NCI-H774 (cell line): ENCODE measurements around the gene PEX26.
"Not testable (repeated sequence)": the region's sequence is repeated elsewhere in the genome, so short reads cannot be mapped to it uniquely, and the experiment has no call there.

ENCODE experiments used
- DNase-seq: peaks from one replicate; lab custom pipeline; 2025; lab: John Stamatoyannopoulos, UW

PEX26 gene

DNA sequence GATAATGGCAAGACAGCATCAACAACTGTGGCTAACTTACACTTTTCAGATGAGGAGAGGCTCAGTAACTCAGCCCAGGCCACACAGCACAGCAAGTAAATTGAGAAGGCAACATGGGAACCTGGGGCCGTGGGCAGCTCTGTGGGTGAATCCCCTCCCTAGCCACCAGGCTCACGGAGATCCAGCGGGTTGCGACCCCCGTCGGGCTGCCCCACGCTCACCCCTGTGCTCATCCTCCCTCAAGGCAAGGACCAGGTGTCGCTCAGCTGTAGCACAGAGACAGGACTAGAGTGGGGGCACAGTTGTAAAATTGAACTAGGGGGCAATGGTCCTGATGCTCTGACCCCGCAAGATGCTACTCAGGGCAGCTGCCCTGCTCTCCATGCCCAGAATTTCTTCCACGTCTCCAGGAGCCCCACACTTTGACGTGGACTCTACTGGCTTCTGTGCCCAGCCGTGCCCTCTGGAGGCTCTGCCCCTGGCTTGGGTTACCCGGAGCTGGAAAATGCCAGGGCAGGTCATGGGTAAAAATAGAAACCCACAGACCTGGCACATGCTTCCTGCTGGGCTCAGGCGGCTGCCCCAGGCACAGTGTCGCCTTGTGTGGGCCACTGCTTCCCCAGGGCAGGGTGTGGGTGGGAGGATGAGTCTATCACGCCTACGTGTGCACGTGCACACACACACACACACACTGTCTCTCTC is 41.8 kb downstream of the PEX26 start:
- DNase-seq = no peak

DNA sequence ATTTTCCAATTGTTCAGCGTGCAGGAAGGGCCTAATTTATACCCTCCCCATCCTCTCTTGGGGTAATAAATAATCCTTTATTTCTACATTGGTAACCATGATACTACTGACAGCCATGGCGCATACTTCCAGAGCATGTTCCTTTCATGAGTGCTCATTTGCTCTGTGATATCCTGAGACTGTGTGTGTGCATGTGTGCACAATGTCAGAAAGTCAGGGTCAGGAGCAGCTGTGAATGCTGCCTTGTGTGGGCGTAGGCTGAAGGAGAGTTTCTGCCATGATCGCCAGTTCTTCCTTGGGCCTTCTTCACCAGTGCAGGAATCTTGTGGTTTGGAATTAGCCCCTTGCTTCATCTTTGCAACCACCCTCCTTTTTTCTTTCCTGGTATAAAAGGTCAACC is 43.1 kb downstream of the PEX26 start:
- no peak for DNase-seq

DNA sequence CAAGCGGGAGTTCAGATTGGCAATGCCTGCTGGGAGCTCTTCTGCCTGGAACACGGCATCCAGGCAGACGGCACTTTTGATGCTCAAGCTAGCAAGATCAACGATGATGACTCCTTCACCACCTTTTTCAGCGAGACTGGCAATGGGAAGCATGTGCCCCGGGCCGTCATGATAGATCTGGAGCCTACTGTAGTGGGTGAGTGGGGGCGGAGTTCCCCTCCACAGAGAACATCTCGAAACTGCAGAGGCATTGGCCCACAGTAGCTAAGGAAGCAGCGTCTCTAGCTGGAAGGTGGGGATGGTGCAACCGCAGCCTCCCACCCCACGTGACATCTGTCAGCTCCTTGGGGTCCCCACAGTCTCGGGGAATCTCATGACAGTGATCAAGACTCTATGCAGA is 43.7 kb downstream of the PEX26 start:
- no peak for DNase-seq

DNA sequence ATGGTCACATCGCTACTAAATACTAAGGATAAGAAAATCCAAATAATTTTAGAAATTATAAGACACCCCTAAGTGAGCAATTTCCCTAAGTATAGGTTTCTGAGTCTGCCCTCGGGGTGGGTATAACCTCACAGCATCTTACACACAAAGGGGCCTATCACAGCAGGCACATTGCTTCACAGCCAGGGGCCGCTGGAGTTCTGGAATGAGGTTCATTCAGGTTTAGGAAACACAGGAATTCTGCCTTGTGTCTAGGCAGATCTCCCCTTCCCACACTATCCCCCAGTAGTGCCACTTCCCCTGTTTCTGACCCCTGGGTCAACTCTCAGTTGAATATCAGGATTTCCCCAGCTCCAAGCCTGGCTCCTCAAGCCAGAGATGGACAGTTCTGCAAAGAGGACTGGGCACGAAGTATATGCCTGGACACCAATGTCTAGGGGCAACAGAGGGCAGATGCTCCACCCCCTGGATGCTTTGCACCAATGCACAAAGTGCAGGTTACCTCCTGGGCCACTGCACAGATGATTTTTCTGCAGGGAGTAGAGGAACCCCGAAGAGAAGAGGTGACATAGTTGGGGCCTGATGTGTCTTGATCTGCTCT is 44.3 kb downstream of the PEX26 start:
- no peak for DNase-seq

DNA sequence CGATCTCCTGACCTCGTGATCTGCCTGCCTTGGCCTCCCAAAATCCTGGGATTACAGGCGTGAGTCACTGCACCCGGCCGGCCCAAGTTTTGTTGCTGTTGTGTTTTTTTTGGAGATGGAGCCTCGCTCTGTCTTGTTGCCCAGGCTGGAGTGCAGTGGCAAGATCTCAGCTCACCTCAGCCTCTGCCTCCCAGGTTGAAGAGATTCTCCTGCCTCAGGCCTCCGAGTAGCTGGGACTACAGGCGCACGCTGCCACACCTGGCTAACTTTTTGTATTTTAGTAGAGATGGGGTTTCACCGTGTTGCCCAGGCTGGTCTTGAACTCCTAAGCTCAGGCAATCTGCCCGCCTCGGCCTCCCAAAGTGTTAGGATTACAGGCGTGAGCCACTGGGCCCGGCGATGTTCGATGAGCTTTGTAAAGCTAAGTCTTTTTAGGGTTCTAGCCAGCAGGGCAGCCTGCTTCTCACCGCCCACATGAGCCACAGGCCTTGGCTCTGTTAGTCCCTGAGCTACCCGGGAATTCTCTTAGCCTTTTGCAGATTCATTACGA is 45.8 kb downstream of the PEX26 start:
- not testable (repeated sequence) for DNase-seq

DNA sequence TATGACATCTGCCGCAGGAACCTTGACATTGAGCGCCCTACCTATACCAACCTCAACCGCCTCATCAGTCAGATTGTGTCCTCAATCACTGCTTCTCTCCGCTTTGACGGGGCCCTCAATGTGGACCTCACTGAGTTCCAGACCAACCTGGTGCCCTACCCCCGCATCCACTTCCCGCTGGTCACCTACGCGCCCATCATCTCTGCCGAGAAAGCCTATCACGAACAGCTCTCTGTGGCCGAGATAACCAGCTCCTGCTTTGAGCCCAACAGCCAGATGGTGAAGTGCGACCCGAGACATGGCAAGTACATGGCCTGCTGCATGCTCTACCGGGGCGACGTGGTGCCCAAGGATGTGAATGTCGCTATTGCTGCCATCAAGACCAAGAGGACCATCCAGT is 48.8 kb downstream of the PEX26 start:
- no peak for DNase-seq

DNA sequence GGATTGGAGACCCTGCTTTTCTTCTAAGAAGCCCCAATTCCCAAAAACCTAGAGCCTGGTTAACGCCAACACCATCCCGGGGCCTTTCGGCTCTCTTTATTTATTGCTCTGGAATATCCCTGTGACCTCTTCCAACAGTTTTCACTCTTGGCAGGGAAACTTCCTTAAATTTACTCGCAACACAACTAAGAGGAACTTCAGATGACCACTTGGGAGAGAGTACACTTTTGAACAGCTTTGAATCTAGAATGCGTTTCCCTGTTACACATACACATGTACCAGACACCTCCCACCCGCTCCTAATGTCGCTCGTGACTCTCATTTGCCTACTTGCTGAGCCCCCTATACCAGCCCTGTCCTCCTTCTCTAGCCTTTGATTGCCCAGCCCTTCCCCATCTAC is 52.2 kb downstream of the PEX26 start:
- no peak for DNase-seq

DNA sequence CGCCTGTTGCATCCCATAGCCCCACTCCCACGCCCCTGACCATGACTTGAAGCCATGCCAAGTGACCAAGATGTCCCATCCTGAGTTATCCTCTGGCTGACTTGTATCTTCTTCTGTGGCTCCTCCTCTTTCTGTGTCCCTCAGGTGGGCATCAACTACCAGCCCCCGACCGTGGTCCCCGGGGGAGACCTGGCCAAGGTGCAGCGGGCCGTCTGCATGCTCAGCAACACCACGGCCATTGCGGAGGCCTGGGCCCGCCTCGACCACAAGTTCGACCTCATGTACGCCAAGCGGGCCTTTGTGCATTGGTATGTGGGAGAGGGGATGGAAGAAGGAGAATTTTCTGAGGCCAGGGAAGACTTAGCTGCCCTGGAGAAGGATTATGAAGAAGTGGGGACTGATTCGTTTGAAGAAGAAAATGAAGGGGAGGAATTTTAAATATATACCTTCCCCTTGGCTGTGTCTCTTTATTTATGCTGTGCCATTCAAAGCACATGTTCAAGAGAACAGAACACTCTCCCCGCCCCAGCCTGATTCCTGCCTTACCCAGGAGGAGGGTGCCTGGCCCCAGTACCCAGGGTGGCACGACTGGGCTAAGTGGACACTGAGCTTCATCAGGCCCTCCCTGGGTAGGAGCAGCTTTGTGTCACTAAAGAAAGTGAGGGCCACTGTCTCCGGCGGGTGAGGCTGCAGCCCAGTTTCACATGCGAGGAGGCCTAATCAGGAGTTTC is 53.1 kb downstream of the PEX26 start:
- DNase-seq = no peak

DNA sequence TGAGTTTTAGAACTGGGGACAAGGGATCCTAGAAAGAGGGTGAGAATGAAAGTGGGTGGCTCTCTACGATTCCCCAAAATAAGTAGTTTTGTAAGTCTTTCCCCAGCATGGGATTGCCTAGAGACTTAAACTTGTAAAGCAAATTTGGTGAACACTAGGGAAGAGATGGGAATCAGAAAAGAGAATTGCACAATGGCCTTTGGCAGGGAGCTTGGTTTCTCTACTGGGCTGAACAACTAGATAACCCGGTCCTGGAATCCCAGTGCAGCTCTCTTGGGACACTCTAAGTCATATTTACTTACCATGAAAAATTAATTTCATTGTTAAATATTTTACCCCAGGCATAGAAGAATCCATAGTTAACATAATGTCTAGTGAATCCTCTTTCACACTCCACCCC is 55.7 kb downstream of the PEX26 start:
- DNase-seq = no peak

DNA sequence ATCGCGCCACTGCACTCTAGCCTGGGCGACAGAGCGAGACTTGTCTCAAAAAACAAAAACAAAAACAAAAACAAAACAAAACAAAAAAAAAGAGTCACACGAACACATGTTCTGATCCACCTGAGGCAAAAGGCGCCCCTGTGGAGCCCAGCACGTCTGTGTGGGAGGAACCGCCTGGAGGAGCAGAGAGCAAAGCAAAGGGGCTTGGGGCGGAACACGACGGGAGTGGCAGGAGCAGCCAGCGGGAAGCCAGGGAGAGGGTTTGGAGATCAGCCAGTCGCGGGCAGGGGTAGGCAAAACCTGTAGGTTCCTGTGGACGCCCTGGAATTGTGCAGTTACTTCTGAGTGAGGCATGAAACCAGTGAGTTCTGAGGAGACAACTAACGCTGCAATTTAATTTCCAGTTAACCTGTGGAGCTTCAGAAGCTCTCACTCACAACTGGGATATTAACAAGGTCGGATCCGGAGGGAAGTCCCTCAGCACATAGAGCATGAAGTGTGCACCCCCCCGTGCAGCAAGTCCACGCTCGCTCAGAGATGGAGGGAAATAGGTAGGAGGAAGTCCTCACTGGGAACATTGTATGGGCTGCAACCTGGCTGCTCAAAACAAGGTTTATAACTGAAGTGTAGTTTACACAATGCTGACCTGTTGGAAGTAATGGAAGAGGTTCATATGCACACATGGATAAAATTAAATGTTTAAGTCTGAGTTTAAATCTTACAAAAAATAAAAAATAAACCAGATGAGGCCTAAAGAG is 59.0 kb downstream of the PEX26 start:
- no peak for DNase-seq

DNA sequence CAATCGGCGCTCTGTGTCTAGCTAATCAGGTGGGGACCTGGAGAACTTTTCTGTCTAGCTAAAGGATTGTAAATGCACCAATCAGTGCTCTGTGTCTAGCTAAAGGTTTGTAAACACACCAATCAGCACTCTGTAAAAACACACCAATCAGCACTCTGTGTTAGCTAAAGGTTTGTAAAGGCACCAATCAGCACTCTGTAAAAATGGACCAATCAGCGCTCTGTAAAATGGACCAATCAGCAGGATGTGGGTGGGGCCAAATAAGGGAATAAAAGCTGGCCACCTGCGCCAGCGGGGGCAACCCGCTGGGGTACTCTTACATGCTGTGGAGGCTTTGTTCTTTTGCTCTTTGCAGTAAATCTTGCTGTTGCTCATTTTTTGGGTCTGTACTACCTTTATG is 63.2 kb downstream of the PEX26 start:
- DNase-seq = not testable (repeated sequence)

DNA sequence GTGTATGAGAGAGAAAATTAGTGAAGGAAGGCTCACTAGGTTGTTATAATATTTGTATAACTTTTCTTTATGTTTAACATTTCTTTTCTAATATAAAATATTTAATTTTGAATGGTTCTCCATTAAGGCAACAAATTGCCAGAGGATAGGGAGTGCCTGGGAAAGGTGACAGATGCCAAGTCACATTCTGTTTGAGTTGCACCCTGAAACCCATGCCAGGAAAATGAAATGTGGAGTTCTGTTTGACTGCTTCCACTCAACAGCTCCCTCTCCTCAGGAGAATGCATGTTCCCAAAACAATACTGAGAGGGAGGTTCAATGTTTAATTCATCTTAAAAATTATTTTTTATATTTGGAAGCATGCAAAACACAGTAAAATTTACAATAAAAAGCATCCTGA is 66.3 kb downstream of the PEX26 start:
- DNase-seq = no peak

DNA sequence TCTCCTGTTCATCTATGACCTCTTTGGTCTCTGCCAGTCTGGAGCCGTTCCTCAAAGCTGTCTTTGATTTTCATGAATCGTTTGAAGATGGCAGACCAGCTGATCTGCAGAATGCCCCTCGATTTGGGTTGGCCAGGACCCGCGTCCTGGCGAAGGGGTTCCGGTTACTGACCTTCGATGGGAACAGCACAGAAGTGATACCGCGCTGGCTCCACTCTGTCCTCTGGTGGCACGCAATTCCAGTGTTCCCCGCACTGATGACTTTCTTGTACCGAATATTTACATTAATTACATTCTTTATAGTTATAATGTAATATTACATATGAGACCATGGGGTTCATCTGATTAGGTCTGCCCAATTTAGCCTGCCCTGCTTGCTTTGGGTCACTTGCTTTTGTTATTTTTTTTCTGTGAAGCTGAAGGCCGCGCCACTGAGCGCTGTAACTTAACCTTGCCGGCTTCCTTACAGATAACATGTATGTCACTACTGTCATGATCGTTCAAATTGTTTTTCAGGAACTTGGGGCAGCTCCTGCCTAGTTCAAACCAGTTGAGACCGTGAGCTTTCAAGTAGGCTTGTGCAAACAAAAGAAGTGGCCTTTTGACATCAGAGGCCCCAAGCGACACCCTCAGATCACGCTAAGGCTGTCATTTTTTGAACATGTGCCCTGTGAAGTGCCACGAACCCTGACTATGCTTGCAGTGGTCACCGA is 68.0 kb downstream of the PEX26 start:
- DNase-seq = no peak

DNA sequence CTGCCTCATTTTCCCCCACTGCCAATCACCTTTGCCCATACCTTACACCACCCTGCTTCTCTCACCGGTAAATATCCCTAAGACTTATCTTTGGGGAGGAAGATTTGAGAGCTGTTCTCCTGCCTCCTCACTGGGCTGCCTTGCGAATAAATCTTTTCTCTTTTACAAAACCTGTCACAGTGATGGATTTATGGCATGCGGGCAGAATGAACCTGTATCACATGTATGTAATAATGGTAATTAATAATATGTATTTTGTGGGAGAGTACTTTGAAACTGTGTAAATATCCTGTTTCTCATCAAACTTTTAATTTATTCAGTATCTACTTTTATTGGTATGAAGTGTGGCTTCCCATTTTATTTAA is 68.6 kb downstream of the PEX26 start:
- no peak for DNase-seq

DNA sequence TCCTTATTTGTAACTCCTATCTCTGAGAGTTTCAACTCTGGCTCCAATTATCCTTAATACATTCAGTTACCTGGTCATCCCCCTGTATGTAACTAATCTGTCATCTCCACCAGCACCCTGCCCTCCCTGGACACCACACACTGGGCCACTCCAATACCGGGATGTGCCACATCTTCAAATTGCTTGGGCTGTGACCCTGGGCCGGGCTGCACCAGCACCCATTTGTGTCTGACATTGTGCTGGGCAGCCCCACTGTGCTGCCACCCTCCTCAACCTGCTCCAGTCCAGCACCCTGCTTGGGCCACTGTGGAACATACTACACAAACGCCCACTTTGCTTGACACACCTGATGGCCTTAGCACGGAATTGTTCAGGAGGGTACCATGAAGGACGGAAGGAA is 70.0 kb downstream of the PEX26 start:
- no peak for DNase-seq

DNA sequence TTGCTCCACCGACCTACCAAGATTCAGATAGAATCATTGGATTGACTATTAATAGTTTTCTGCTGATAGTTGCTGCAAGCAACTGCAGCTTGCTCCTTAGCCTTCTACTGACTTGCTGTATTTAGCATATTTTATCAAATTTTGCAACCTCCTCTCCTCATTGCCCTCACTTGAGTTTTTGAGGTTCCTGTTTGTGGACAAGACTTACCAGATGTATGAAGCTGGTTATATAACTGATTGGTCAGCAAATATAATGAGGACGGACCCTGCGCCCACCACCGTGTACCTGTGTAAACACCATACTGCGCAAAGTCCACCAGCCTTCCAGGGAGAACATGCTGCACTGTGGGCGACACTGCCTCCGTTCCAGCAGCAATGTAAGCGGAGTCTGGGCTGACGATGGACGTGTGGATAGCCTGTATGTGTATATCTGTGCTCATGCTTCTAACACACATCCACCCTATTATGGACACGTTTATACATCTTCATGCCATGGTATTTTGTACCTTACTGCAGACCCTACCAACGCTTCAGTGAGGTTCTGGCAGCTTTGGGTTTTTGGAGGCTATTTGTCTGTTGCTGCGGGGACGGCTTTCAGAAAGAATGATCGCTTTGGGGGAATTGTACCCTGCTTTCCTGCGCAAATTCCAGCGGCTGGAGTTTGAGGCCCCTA is 70.6 kb downstream of the PEX26 start:
- DNase-seq = no peak

DNA sequence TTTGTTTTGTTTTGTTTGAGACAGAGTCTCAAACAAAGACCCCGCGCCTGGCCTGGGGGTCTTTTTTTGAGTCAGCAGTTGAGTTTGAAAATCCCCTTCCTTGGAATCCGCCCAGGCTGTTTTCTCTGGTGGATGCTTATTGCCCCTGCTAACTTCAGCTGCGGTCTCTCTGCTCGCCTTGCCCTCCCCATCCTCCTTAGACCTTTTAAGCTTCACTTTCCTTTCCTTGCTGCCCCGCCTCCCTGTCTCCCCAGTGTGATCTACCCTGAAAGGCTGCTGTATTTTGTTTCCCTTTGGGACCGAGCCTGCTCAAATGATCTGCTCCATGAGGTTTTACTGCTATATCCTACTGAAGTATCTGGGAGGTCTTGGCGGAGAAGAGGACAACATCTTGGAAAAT is 74.7 kb downstream of the PEX26 start:
- DNase-seq = no peak

DNA sequence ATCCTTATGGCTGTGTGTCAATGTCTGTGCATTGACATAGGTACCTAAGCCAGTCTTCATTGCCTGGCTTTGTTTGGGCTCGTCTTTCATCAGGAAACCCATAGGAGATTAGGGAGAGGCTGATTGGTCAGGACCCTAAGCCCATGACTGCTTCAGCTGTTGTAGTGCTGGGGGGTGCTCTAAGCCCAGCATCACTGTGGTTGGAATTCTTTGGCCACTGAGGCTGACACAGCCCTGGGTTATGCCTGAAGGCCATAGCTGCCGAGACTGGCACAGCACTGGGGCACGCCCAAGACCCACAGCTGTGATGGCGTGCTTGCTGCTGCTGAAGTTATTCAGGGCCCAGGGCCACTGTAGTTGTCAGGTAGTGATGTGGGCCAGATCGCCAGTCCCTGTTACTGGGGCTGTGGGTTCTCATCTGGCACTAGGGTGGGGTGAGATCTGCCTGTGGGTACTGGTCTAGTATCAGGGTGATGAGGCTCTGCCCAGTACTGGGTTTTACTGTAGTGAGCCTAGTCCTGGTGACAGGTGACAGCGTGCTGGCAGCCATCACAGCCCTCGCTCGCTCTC is 77.1 kb downstream of the PEX26 start:
- no peak for DNase-seq
